ENCODE measurements around the gene TRPM2.

The TRPM2 gene

DNA sequence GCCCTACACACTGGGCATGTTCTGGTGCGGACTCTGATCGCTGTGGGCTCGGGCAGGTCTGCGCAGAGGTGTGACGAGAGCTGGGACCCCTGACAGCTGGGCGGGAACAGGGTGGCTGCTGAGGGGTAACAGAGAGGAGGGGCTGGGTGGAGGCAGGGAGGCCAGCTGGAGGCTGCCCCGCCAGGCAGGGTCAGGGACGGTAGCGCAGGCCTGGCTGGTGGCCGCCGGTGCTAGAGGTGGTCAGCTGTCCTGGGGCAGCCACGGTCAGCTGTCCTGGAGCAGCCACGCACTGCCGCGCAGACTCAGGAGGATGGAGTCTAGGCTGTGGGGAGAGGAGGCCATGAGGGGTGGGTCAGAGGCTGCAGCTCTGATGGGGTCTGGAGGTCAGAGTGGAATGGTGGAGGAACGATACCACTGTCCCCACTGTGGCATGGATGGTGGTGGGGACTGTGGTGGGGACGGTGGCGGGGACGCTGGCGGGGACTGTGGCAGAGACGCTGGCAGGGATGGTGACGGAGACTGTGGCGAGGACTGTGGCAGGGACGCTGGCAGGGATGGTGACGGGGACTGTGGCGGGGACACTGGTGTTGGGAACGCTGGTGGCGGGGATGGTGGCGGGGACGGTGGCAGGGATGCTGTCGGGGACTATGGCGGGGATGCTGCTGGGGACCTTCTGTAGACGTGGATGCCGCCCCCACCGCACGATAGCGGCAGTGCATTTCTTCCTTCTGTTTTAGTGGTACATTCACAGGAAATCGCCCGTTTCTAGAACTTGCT is 80.6 kb downstream of the TRPM2 start:
- no peak for DNase-seq

DNA sequence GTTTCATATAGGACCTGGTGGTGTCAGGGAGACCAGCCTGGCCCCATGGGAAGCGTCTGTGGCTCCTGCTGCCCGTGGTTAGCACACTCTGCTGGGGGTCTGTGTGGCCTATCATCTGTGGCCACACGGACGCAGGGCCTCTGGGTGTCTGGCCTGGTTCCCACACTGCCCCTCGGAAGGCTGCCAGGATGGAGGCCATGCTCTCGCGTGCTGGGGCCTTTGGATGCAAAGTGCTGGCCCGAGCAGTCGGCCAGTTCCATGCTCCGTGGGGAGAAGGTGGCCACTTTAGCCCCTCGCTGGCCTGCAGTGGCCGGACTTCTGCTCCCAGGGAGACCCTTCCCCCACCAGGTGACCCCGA is 81.1 kb downstream of the TRPM2 start:
- DNase-seq: no peak

DNA sequence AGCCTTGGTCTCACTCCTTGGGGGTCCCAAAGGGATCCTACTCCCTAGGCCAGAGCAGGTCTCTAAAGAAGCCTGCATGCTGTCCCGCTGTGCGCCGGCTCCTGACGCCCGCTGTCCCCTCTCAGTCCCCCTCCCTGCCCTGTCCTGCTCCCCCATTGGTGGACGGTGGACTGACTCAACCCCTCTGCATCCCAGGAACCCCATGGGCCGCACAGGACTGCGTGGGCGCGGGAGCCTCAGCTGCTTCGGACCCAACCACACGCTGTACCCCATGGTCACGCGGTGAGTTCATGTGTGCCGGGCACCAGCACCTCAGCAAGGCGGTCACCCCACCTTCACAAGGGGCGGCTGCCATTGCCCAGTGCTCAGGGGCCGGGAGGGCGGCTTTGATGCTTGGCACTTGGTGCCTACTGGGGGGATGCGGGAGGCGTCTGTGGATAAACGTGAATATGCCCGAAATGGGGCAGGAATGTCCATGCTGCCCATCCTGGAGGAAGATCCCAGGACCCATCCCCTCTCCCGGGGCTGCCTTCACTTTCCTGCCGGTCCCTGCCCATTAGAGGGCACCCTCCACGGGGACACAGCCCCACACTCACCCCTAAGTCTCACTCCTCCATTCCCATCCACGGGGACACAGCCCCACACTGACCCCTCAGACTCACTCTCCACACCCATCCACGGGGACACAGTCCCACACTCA is 81.7 kb downstream of the TRPM2 start:
- DNase-seq: no peak

GRCh38 chr21:44436111-44436611 is 82.7 kb downstream of the TRPM2 start:
- DNase-seq: no peak

- DNase-seq: no peak
Measured at GRCh38 chr21:44436958-44437357, 83.5 kb downstream of the TRPM2 start.

DNA sequence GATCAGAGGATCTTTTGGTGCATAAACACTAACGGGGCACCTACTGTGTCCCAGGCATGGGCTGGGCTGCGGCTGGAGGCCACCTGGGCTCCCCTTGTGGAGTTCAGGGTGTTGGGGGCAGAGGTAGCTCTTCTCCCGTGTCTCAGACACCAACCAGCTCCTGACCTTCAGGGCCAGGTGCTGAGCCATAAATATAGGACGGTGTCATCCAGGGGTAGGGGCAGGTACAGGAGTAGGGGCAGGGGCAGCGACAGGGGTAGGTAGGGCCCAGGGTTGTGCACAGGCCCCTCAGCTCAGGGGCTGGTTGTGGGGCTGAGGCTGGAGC is 83.9 kb downstream of the TRPM2 start:
- no peak for DNase-seq

GRCh38 chr21:44437696-44438431 is 84.4 kb downstream of the TRPM2 start:
- DNase-seq: no peak

DNA sequence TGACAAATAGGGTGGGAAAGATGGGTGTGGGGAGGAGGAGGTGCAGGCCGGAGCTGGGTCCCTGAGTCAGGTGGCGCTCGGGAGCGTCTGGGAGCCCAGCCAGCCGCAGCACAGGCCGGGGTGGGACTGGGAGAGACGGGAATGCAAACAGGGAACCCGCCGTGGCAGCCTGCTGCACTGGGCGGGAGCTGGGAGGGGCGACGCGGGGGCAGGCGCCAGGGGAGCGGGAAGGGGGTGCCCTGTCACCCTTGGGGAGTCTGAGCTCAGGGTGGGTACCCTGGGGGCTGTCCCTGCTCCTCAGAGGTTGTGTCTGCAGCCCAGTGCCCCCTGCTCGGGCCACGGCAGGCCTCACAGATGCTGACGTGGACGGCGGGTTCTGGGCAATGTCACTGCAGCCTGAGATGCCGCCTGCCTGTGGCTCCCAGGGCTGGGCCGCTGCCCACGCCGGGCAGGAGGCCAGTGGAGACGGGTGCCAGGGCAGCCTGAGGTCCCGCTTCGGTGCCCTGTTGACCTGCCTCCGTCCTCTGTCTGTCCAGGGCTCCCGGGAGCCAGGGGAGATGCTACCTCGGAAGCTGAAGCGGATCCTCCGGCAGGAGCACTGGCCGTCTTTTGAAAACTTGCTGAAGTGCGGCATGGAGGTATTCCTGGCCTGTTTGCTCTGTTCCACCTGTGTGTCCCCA is 85.2 kb downstream of the TRPM2 start:
- no peak for DNase-seq

DNA sequence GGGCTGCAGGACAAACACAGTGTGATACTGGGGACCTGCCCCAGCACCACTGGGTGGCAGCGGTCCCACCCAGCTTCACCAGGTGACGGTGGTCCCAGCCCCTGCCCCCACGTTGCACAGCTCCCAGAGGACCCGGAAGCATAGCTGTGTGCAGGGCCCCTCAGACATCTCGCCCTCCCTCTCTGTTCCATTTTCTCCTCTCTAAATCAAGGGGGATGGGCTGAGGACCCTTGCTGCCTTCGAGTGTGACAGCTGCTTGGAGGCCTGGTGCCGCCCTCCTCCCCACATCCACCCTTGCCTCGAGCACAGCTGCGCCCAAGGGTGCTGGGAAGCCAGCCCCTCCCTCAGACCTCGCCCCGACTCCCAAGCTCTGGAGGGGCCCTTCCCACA is 85.8 kb downstream of the TRPM2 start:
- no peak for DNase-seq

GRCh38 chr21:44440241-44441040 is 87.0 kb downstream of the TRPM2 start:
- DNase-seq: no peak

DNA sequence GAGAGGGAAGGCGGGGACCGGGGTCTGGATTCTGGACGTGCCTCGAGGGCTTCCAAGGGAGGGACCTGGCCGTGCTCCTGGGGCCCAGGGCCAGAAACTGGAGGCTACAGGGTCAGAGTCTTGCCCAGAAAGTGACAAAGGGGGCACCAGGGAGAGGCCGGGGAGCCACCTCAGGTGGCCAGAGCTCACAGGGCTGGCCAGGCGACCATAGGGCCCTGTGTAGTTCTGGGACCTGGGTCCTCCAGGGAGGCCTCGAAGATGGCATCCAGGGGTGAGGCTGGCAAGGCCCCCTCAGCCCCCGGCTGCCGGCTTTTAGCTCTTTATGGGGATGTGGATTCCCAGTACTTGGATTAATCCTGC is 87.6 kb downstream of the TRPM2 start:
- DNase-seq: no peak

DNA sequence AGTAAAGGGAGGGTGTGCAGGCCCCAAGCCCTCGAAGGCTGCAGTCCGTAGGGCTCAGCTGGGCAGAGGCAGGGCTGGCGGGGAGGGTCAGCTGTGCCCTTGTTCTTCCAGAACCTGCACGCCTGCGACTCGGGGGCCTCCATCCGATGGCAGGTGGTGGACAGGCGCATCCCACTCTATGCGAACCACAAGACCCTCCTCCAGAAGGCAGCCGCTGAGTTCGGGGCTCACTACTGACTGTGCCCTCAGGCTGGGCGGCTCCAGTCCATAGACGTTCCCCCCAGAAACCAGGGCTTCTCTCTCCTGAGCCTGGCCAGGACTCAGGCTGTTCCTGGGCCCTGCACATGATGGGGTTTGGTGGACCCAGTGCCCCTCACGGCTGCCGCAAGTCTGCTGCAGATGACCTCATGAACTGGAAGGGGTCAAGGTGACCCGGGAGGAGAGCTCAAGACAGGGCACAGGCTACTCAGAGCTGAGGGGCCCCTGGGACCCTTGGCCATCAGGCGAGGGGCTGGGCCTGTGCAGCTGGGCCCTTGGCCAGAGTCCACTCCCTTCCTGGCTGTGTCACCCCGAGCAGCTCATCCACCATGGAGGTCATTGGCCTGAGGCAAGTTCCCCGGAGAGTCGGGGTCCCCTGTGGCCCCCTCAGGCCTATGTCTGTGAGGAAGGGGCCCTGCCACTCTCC is 88.3 kb downstream of the TRPM2 start:
- no peak for DNase-seq

DNA sequence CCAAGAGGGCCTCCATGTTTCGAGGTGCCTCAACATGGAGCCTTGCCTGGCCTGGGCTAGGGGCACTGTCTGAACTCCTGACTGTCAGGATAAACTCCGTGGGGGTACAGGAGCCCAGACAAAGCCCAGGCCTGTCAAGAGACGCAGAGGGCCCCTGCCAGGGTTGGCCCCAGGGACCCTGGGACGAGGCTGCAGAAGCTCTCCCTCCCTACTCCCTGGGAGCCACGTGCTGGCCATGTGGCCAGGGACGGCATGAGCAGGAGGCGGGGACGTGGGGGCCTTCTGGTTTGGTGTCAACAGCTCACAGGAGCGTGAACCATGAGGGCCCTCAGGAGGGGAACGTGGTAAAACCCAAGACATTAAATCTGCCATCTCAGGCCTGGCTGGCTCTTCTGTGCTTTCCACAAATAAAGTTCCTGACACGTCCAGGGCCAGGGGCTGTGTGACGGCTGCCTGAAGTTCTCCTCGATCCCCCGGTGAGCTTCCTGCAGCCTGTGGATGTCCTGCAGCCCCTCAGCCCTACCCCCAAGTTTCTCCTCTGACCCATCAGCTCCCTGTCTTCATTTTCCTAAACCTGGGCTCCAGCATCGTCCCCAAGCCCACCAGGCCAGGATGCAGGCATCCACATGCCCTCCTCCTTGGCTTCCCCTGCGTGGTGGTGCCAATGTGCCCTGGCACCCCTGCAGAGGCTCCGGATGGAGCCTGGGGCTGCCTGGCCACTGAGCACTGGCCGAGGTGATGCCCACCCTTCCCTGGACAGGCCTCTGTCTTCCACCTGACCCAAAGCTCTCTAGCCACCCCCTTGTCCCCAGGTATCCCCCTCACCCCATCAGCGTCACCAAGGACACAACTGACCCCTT is 89.1 kb downstream of the TRPM2 start:
- no peak for DNase-seq

DNA sequence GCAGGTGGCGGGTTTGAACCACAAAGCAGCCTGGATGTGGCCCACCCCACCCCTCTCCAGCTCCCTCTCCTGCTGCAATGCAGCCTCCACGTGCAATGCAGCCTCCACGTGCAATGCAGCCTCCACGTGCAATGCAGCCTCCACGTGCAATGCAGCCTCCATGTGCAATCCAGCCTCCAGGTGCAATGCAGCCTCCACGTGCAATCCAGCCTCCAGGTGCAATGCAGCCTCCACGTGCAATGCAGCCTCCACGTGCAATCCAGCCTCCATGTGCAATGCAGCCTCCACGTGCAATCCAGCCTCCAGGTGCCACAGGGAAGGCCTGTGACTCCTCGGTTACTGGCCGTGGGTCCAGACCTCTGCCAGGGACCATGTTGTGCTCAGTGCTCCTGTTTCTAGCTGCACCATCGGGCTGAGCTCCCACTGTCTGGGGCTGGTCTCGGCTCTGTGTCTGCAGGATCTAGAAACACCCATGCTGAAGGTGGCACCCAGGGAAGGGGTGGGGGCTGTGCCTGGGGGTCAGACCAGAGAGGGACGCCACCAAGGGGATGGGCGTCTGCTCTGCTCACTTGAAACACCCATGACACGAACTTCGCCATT is 90.0 kb downstream of the TRPM2 start:
- no peak for DNase-seq

DNA sequence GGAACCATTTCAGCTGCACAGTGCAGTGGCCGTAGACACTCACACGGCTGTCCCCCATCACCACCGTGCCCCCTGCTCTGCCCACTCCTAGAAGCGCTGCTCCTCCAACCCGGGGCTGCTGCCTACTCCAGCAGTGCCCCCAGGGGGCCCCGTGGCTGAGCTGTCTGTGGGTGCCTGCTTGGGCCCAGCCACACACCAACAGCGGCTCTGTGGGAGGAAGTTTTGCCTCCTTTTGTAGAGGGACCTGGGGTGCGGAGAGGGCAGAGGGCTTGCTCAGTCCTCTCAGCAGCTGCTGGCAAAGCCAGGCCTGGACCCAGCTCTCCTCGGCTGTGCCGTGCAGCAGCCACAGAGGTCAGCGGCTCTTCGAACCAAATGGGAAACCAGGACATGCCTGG is 90.5 kb downstream of the TRPM2 start:
- no peak for DNase-seq

GRCh38 chr21:44444286-44444931 is 91.0 kb downstream of the TRPM2 start:
- DNase-seq: no peak

- no peak for DNase-seq
Measured at GRCh38 chr21:44445145-44445812, 91.9 kb downstream of the TRPM2 start.

DNA sequence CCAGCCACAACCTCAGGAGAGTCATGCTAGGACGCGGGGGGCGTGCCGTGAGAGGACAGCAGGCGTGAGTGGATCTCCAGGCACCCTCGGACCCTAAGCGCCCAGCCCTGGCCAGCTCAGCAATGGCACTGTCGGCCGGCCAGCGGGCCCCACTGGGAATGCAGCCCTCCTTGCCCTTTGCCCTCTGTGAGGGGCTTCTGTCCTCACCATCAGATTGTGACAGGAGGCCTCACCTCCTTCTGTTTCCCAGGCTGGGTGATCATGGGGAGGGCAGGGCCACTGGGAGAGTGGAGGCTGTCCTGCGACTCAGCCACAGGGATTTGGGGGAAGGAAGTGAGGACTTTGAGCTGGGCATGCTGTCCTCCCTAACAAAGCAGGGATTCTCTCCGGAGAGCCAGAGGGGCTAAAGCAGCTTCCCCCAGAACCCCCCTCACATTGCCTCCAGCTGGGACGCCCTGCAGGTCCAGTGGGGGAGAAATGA is 95.3 kb downstream of the TRPM2 start:
- DNase-seq: no peak

Data from CD4-positive, alpha-beta T cell treated with Interleukin-21 for 1 hour (primary cell).